ENCODE results near the gene SLC27A5. TPM values are rescaled to one million over a fixed set of nuclear protein-coding genes. Genes with fewer than 3 reads are reported as not detected.
A peak's percentile ranks its signal among the peaks of the same experiment; 100 is the strongest.

The SLC27A5 gene
- total and polyA plus RNA-seq, 7 donors = 2.3 to 22.9 (median 7.8) TPM

DNA sequence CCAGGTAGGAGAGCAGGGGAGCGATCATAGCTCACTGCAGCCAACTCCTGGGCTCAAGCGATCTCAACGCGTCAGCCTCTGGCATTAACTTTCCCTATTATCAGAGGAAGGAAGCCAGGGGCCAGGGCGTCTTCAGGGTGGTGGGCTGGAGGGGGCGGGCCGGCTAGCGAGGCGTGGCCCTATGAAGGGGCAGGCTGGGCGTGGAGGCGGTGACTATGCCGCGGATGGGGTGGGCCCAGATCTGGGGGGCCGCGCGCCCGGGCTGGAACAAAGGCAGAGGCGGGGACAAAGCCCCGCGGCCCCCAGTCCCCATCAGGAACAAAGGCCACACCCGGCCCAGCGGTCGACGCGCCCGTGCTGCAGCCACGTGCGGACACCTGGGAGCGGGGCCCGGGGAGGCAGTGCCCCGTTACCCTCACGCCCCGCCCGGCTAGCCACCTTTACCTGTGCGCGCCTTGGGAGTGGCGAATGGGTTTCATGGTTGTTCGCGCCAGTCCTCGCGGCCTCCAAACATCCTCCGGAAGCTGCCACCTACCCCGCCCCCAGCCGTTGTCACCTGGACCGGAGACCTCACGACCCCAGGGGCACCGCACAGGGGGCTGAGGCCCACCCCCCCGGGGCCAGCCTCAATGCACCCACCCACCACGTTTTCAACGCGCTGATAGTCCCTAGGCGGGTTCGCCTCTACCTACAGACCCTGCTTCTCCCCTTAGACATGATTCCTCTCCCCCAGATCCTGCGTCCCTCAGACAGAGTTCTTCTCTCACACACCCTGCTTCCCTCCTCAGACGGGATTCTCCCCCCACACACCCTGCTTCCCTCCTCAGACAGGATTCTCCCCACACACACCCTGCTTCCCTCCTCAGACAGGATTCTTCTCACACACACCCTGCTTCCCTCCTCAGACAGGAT is 26.7 kb upstream of the SLC27A5 start:
- Histone ChIP-seq H3K36me3 (no peaks in the 10 kb centered on the region), H3K4me3 (peak overlapping the region in 3 of 4 donors; percentile 11 to 27 (median 18)), H3K27ac (no peak overlapping the region), H3K9me3 (no peaks in the 10 kb centered on the region), H3K27me3 (peaks cover 8 to 33% (median 21%) of the 10 kb centered on the region in 3 donors), H3K4me1 (peaks cover 0 to 16% (median 9%) of the 10 kb centered on the region in 4 donors)
- peak; percentile 62 for DNase-seq
- TF ChIP-seq EP300 (IDR thresholded peaks at IDR 0.05) = no peak
- TF ChIP-seq, protein P1, sequence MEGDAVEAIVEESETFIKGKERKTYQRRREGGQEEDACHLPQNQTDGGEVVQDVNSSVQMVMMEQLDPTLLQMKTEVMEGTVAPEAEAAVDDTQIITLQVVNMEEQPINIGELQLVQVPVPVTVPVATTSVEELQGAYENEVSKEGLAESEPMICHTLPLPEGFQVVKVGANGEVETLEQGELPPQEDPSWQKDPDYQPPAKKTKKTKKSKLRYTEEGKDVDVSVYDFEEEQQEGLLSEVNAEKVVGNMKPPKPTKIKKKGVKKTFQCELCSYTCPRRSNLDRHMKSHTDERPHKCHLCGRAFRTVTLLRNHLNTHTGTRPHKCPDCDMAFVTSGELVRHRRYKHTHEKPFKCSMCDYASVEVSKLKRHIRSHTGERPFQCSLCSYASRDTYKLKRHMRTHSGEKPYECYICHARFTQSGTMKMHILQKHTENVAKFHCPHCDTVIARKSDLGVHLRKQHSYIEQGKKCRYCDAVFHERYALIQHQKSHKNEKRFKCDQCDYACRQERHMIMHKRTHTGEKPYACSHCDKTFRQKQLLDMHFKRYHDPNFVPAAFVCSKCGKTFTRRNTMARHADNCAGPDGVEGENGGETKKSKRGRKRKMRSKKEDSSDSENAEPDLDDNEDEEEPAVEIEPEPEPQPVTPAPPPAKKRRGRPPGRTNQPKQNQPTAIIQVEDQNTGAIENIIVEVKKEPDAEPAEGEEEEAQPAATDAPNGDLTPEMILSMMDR (IDR thresholded peaks at IDR 0.05) = no peak
- no peak for TF ChIP-seq POLR2A (IDR thresholded peaks at IDR 0.05)
- no peak for TF ChIP-seq POLR2AphosphoS5 (IDR thresholded peaks at IDR 0.05)
- 2 to 5% methylated on average over 55 of the region's 55 CpGs for WGBS, 2 donors
- intact Hi-C loops (cut with DNase I) = no loop called here

DNA sequence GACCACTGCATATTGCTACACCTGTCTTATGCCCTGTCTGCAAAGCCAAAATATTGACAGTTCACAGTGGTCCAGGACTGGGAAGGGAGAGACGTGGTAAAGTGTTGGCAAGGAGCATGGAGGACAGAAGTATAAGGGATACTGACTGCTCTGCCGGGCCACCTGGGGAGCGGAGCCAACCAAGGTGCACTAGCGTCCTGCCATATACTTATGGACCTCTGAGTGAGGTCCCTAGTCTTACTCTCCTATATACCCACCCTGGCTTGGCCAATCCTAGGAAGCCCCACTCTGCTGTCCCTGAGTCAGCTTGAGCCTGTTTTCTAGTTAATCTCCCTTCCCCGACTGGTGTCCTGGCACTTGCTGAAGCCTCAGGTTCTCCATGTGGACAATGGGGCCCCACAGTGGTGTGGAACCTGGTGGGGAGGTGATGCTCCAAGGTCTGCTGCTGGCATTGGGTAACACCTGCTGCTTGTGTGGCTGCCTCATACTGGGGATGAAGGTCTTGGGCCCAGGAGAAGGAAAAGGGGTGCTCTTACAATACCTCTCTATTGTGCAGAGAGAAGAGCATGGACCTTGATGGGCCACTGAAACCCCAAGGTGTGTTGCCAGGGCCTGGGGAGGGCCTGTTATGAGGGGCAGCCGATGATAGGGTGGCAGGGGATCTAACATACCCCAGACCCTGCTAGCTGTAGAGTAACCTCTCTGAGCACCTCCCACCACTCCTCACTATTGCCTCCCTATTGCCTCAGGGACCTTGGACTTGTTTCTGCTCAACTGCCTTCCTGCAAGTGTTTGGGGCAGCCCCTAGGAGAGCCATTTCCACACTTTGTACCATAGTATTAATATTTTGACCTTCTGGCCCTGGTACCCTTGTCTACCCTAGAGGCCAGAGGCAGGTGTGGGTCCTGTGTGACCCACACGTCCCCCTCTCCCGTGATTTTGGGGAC is 25.3 kb upstream of the SLC27A5 start:
- intact Hi-C loops (cut with DNase I) = no loop called here
- no peaks in the 10 kb centered on the region for H3K36me3 ChIP-seq
- no peak overlapping the region for H3K27ac ChIP-seq
- no peaks in the 10 kb centered on the region for H3K9me3 ChIP-seq
- H3K27me3 ChIP-seq = peaks cover 8 to 37% (median 21%) of the 10 kb centered on the region in 3 donors
- 93 to 95% methylated on average over 8 of the region's 8 CpGs for WGBS, 2 donors
- no peak overlapping the region for H3K4me3 ChIP-seq
- peaks cover 0 to 8% (median 6%) of the 10 kb centered on the region in 4 donors for H3K4me1 ChIP-seq
- TF ChIP-seq EP300 (IDR thresholded peaks at IDR 0.05) = no peak
- TF ChIP-seq, protein P1 (IDR thresholded peaks at IDR 0.05) = no peak
- no peak for TF ChIP-seq POLR2A (IDR thresholded peaks at IDR 0.05)
- TF ChIP-seq POLR2AphosphoS5 (IDR thresholded peaks at IDR 0.05) = no peak
- no peak for DNase-seq

DNA sequence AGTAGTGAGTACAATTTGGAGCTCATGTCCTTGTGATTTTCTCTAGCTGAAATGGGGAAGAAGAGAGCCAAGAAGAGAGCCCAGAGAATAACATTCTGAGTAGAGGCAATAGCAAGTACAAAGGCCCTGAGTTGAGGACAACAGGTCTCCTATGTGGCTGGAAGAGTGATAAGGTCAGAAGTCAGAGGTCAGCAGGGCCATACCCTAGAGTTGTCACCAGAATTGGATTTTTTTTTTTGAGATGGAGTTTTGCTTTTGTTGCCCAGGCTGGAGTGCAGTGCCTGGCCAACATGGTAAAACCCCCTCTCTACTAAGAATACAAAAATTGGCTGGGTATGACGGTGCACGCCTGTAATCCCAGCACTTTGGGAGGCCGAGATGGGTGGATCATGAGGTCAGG is 24.1 kb upstream of the SLC27A5 start:
- Histone ChIP-seq H3K27ac (no peak overlapping the region), H3K4me1 (peaks cover 0 to 8% (median 6%) of the 10 kb centered on the region in 4 donors), H3K36me3 (no peaks in the 10 kb centered on the region), H3K27me3 (peaks cover 8 to 42% (median 21%) of the 10 kb centered on the region in 3 donors), H3K4me3 (no peak overlapping the region), H3K9me3 (no peaks in the 10 kb centered on the region)
- TF ChIP-seq, protein P1 (IDR thresholded peaks at IDR 0.05) = no peak
- TF ChIP-seq POLR2AphosphoS5 (IDR thresholded peaks at IDR 0.05) (no peak), POLR2A (IDR thresholded peaks at IDR 0.05) (no peak), EP300 (IDR thresholded peaks at IDR 0.05) (no peak)
- intact Hi-C loops (cut with DNase I) = no loop called here
- 94 to 95% methylated on average over 3 of the region's 3 CpGs for WGBS, 2 donors
- no peak for DNase-seq

DNA sequence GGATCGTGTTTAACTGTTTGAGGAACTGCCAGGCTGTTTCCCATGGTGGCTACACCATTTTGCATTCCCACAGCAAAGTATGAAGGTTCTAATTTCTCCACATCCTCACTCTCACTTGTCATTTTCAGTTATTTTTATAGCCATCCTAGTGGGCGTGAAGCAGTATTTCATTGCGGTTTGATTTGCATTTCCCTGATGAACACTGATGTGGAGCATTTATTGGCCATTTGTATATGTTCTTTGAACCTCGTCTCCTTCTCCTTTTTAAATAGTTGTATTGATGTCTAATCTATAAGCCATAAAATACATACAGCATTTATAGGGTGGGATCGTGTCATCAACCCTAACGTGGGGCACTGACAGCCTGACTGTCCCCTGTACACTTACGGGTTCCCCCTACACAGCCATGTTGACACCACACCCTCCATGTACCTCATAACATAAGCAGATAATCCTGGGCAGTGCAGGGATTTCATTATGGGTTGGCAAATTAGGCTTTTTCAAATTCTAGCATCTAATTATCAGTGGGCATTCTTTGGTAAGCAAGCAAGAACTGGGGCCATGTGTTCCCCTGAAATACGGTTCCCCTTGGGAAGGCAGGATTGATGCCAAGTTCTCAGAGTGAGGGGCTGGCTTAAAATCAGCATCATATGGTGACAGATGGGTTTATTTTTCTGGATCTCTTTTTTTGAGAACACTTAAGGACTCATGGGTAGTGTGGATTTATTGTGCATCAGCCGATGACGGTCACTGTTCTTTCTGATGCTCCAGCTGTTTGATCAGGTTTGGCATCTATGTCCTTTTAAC is 19.4 kb upstream of the SLC27A5 start:
- no peak overlapping the region for H3K27ac ChIP-seq
- no peak for DNase-seq
- WGBS, 2 donors = 34 to 61% methylated on average over 10 of the region's 10 CpGs
- H3K27me3 ChIP-seq = peaks cover 0 to 9% (median 0%) of the 10 kb centered on the region in 3 donors
- TF ChIP-seq EP300 (IDR thresholded peaks at IDR 0.05) (no peak), POLR2AphosphoS5 (IDR thresholded peaks at IDR 0.05) (no peak), POLR2A (IDR thresholded peaks at IDR 0.05) (no peak)
- TF ChIP-seq, protein P1 (IDR thresholded peaks at IDR 0.05) = no peak
- H3K4me3 ChIP-seq = no peak overlapping the region
- intact Hi-C loops (cut with DNase I) = no loop called here
- no peaks in the 10 kb centered on the region for H3K9me3 ChIP-seq
- no peaks in the 10 kb centered on the region for H3K36me3 ChIP-seq
- no peaks in the 10 kb centered on the region for H3K4me1 ChIP-seq

Measured in sigmoid colon (tissue), 7 donors.